AG04449 (cell line): ENCODE data around the gene AVL9.
"Not testable (repeated sequence)": the region's sequence is repeated elsewhere in the genome, so short reads cannot be mapped to it uniquely, and the experiment has no call there.

Experiments used
- CTCF ChIA-PET: fragments of 350-600 bp; formaldehyde crosslinking; extraction: SDS; loops from one replicate; lab custom pipeline; 2021; ENCODE audit warnings: antibody characterized with exemption; lab: Yijun Ruan, JAX
- POLR2A ChIA-PET: fragments of 400-600, 350-600 bp; formaldehyde crosslinking; extraction: SDS; loops from one replicate; lab custom pipeline; 2020; ENCODE audit warnings: antibody characterized with exemption, inconsistent platforms; lab: Yijun Ruan, JAX
- DNase-seq: peaks from one replicate; pipeline ENCODE4 v3.0.0-alpha.2; 2010; ENCODE audit warnings: low read depth, low spot score
- H3K4me3 ChIP-seq: 2 replicates; pipeline ENCODE4 v1.5.1; 2011; ENCODE audit warnings: low read depth, mild to moderate bottlenecking, control low read depth, low read length
- TF ChIP-seq, protein P1 (sequence below): IDR thresholded peaks from one replicate; pipeline ENCODE4 v1.5.1; 2011; ENCODE audit warnings: mild to moderate bottlenecking, moderate library complexity, low read length, control low read depth, inconsistent platforms; ENCODE audit not compliant: insufficient read depth; ENCODE audit errors: missing control alignments

AVL9 gene

DNA sequence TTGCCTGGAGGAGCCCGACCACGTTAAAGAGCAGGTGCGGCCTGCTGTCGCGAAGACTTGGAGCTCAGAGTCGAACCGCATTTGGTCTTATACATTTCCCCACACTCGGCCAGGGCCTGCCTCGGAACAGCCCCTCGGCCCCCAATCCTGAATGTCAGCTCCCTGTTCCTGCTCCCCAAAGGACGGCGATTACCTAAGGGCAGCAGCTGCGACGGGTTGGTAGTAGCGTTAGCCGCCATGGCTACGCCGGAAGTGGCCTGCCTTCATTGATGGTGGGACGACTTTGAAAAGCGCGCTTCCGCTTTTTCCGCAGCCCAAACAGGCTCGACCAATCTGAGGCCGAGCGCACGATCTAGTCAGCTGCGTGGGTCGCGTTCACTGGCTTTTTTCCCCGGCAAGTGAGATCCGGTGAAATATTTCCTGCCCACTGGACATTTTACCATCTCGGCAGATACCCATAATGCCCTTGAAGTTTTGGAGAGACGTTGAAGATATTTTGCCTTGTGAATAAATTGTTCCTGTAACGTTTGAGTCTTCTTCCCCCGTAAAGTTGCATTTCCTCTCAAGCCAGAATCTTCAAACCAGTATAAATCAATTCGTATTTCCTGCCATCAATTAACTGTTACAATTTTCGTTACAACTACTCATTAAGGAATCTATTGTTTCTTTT, 5.0 kb upstream of the AVL9 start, which contains the start of gene LSM5:
TSS of gene LSM5 (minus strand) at position 254 of the 670 bp plus-strand sequence. CDS start at position 239, 15 bp downstream.
- peak within 1 kb of the TSS; percentile 87 for H3K4me3 ChIP-seq
- DNase-seq = no peak
- ChIA-PET CTCF (interaction anchor here (1.3 to 3.0 kb wide), 4 partner anchors 11 to 280 kb away, joined by 4 to 33 read pairs (median 10); no protein-coding TSS in a partner anchor), POLR2A (no interaction called here)
- TF ChIP-seq, protein P1, sequence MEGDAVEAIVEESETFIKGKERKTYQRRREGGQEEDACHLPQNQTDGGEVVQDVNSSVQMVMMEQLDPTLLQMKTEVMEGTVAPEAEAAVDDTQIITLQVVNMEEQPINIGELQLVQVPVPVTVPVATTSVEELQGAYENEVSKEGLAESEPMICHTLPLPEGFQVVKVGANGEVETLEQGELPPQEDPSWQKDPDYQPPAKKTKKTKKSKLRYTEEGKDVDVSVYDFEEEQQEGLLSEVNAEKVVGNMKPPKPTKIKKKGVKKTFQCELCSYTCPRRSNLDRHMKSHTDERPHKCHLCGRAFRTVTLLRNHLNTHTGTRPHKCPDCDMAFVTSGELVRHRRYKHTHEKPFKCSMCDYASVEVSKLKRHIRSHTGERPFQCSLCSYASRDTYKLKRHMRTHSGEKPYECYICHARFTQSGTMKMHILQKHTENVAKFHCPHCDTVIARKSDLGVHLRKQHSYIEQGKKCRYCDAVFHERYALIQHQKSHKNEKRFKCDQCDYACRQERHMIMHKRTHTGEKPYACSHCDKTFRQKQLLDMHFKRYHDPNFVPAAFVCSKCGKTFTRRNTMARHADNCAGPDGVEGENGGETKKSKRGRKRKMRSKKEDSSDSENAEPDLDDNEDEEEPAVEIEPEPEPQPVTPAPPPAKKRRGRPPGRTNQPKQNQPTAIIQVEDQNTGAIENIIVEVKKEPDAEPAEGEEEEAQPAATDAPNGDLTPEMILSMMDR = no peak

DNA sequence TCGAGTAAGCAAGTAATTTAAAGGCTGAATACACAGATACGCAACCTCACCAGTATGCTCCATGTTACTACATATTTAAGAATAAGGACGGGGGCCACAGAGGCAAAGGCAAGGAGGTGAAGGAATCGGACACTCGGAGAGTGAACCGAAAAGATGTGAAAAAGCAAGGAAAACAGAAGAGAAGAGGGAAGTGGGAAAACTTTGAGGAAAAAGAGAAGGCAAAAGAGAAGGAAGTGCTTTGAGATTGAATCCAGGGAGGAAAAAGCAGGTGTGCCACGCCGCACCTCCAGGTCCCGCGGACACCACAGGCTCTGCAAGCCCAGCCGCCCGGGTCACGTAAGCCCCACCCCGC, 367 bp upstream of the AVL9 start:
- ChIA-PET CTCF (interaction anchor here (1.8 kb wide), 1 partner anchor 15 kb away, joined by 6 read pairs; no protein-coding TSS in a partner anchor), POLR2A (no interaction called here)
- peak overlapping the region; percentile 72 for H3K4me3 ChIP-seq
- TF ChIP-seq, protein P1 = no peak
- DNase-seq = no peak

DNA sequence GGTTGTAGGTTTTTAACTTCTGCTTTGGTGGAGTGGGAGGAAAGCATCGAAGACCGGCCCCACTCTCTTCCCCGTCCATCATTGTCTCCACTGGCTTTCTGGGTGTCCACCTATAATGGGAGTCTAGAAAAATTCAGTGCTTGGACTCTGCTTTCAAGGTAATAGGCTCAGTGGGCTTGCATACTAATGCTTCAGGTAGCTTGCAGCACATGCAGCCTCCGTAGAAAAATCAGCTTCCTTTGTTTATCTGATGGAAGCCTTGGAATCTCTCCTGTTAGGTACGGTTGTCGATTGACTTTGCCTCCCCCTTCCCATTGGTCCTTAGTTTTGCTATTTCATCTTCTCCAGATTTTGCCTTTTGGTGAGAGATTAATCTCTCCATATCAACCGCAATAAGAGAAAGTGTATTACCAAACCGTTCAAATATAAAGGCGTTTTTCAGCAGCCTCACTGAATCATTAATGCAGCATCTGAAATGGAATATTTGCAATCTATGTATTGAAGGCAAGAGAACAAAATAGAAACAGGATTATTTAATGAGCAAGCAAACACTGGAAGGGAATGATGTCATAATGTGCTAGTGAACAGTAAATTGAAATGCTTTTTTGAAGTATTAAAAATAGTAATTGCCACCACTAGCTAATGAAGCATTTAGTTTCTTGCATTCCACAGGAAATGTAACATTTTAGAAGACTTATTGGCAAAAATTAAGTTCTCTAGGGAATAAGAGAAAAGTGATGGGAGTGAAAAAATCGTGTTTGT, 944 bp downstream of the AVL9 start:
- TF ChIP-seq, protein P1 = no peak
- ChIA-PET POLR2A (interaction anchor here (0.6 kb wide), 1 partner anchor 50 kb away, joined by 3 read pairs; no protein-coding TSS in a partner anchor), CTCF (no interaction called here)
- DNase-seq = no peak
- peak overlapping the region; percentile 84 for H3K4me3 ChIP-seq

DNA sequence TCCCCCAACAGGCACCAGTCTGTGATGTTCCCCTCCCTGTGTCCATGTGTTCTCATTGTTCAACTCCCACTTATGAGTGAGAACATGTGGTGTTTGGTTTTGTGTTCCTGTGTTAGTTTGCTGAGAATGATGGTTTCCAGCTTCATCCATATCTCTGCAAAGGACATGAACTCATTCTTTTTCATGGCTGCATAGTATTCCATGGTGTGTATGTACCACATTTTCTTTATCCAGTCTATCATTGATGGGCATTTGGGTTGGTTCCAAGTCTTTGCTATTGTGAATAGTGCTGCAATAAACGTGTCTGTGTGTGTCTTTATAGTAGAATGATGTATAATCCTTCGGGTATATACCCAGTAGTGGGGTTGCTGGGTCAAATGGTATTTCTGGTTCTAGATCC, 4.5 kb downstream of the AVL9 start:
- DNase-seq, H3K4me3 ChIP-seq, POLR2A ChIA-PET: not testable (repeated sequence)
- CTCF ChIA-PET = interaction anchor here (0.6 kb wide), 1 partner anchor 16 kb away, joined by 3 read pairs; no protein-coding TSS in a partner anchor

DNA sequence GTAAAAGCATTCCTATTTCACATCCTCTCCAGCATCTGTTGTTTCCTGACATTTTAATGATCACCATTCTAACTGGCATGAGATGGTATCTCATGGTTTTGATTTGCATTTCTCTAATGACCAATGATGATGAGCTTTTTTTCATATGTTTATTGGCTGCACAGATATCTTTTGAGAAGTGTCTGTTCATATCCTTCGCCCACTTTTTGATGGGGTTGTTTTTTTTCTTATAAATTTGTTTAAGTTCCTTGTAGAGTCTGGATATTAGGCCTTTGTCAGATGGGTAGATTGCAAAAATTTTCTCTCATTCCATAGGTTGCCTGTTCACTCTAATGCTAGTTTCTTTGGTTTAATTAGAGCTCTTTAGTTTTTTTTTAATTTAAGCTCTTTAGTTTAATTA, 4.9 kb downstream of the AVL9 start:
- POLR2A ChIA-PET, DNase-seq, H3K4me3 ChIP-seq: not testable (repeated sequence)
- CTCF ChIA-PET = interaction anchor here (0.6 to 0.9 kb wide), 2 partner anchors 9 to 15 kb away, joined by 3 to 4 read pairs; no protein-coding TSS in a partner anchor

DNA sequence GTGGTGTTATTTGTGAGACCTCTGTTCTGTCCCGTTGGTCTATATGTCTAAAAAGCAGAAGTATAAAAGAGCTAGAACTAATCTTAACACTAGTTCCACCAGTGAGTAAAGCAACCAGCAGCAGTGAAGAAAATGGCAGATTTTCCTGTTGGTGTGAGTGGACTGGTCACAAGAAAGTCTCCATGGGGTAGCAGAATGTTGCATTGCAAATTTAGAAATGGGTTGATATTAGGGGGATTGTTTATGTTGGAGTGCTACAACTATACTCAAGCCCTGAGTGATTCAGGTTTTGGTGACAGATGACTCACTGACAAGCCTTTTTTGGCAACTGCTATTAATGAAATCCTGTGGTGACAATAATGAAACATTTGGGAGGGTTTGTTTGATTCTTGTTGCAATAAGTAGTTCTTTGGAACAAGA, 5.6 kb downstream of the AVL9 start:
- no peak overlapping the region for H3K4me3 ChIP-seq
- POLR2A ChIA-PET = interaction anchor here (1.0 kb wide), 1 partner anchor 87 kb away, joined by 4 read pairs; no protein-coding TSS in a partner anchor
- DNase-seq = no peak
- TF ChIP-seq, protein P1 = no peak
- CTCF ChIA-PET = interaction anchor here (0.9 kb wide), 1 partner anchor 10 kb away, joined by 4 read pairs; no protein-coding TSS in a partner anchor

DNA sequence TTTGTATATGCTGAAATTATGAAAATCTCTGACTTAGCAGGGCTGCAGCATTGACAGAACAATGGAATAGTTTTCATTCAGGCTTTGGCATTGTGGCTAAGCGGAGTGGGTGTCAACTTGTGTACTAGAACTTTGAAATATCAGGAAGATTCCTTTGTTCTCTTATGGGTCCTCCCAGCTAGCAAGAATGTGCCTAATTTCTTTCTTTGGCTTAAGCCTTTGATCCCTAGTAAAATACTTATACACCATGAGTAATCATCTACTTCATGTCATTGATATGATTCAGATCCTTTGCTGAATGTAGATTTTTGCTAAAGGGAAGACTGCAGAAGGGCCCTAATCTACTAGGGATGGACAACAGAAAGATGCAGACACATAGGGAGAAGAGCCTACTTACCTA, 6.2 kb downstream of the AVL9 start:
- TF ChIP-seq, protein P1 = no peak
- ChIA-PET CTCF (no interaction called here), POLR2A (interaction anchor here (1.0 kb wide), 1 partner anchor 87 kb away, joined by 4 read pairs; no protein-coding TSS in a partner anchor)
- H3K4me3 ChIP-seq = no peak overlapping the region
- DNase-seq = no peak
